ENCODE data around the gene COL17A1. TPM values are rescaled to one million over a fixed set of nuclear protein-coding genes. Genes with fewer than 3 reads are reported as not detected.

The COL17A1 gene
- total and polyA plus RNA-seq, 4 donors: 0.28 to 1.5 (median 1.2) TPM

DNA sequence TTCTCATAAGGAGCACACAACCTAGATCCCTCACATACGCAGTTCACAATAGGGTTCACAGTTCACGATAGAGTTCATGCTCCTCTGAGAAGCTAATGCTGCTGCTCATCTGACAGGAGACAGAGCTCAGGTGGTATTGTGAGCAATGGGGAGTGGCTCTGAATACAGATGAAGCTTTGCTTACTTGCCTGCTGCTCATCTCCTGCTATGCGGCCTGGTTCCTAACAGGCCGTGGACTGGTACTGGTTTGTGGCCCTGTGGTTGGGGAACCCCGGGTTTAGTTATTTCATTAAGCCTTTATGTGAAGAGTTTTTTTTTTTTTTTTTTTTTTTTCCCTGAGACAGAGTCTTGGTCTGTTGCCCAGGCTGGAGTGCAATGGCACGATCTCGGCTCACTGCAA, 99.3 kb downstream of the COL17A1 start:
- intact Hi-C loops (cut with DNase I): no loop called here
- no peak overlapping the region for H3K4me3 ChIP-seq (ENCODE audit: low read length in 2 of 2)
- H3K27ac ChIP-seq (ENCODE audit: low read depth in 1 of 2, low read length in 2 of 2): no peak overlapping the region
- DNase-seq: no peak
- ATAC-seq (ENCODE audit: low FRiP score): no peak
- H3K36me3 ChIP-seq (ENCODE audit: control insufficient read depth in 1 of 2, insufficient read depth in 2 of 2, low read length in 1 of 2): no peaks in the 10 kb centered on the region
- 81 to 85% methylated on average over 7 of the region's 7 CpGs for WGBS, 2 donors
- H3K4me1 ChIP-seq (ENCODE audit: control insufficient read depth in 1 of 2, insufficient read depth in 2 of 2, low read length in 2 of 2): peaks cover 0 to 4% of the 10 kb centered on the region in 2 donors
- no peaks in the 10 kb centered on the region for H3K9me3 ChIP-seq (ENCODE audit: control insufficient read depth, low read length)
- H3K27me3 ChIP-seq (ENCODE audit: control insufficient read depth in 1 of 2, insufficient read depth in 2 of 2, low read length in 1 of 2): no peaks in the 10 kb centered on the region

DNA sequence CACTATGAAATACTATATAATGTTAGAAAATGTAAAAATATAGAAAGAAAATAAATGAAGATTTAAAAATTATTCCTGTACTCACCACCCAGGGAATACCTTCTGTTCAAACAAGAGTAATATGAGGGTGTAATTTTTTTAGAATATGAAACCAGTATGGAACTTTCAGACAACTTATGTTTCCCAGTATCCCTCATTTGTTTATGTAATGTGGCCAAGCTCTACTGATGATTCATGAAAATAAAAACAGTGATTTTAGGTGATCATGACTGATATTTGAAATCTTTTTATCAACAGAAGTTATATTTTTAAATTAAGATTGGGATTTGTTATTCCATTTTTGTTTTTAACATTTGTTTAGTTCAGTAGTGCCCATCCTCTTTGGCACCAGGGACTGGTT, 100.0 kb downstream of the COL17A1 start:
- DNase-seq (no peak), ATAC-seq (ENCODE audit: low FRiP score) (no peak)
- no peaks in the 10 kb centered on the region for H3K27me3 ChIP-seq (ENCODE audit: control insufficient read depth in 1 of 2, insufficient read depth in 2 of 2, low read length in 1 of 2)
- peaks cover 0 to 4% of the 10 kb centered on the region in 2 donors for H3K4me1 ChIP-seq (ENCODE audit: control insufficient read depth in 1 of 2, insufficient read depth in 2 of 2, low read length in 2 of 2)
- H3K9me3 ChIP-seq (ENCODE audit: control insufficient read depth, low read length): no peaks in the 10 kb centered on the region
- no peak overlapping the region for H3K27ac ChIP-seq (ENCODE audit: low read depth in 1 of 2, low read length in 2 of 2)
- H3K4me3 ChIP-seq (ENCODE audit: low read length in 2 of 2): no peak overlapping the region
- intact Hi-C loops (cut with DNase I): no loop called here
- no peaks in the 10 kb centered on the region for H3K36me3 ChIP-seq (ENCODE audit: control insufficient read depth in 1 of 2, insufficient read depth in 2 of 2, low read length in 1 of 2)

DNA sequence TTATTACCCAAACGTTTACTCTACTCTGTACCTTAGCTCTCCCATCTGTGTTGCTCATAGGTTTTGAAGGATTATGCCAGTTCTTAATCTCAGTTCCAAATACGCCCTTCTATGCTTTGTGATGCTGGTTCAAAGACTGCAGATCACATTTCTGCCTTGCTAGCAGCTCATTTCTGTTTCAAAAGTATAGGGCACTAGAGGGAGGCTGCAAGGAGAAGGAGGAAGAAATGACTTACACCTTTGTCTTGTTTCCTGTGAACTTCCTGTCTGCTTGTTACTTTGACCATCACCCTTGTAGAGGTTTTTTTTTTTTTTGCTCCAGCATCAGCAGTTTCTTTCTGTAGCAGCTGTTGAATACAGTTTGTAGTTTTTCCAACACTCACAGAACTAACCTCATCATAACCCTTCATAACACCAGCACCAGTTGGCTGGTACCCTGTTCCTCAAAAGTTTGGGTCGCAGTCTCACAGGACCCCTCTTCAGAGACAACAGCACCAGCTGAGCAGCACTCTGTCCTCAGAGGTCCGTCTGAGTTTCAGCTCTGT, 102.2 kb downstream of the COL17A1 start:
- Histone ChIP-seq H3K4me3 (ENCODE audit: low read length in 2 of 2) (no peak overlapping the region), H3K4me1 (ENCODE audit: control insufficient read depth in 1 of 2, insufficient read depth in 2 of 2, low read length in 2 of 2) (peaks cover 0 to 4% of the 10 kb centered on the region in 2 donors), H3K36me3 (ENCODE audit: control insufficient read depth in 1 of 2, insufficient read depth in 2 of 2, low read length in 1 of 2) (no peaks in the 10 kb centered on the region), H3K9me3 (ENCODE audit: control insufficient read depth, low read length) (no peaks in the 10 kb centered on the region), H3K27me3 (ENCODE audit: control insufficient read depth in 1 of 2, insufficient read depth in 2 of 2, low read length in 1 of 2) (no peaks in the 10 kb centered on the region), H3K27ac (ENCODE audit: low read depth in 1 of 2, low read length in 2 of 2) (no peak overlapping the region)
- WGBS, 2 donors: 38 to 39% methylated on average over 4 of the region's 4 CpGs
- intact Hi-C loops (cut with DNase I): no loop called here
- ATAC-seq (ENCODE audit: low FRiP score) (no peak), DNase-seq (no peak)

DNA sequence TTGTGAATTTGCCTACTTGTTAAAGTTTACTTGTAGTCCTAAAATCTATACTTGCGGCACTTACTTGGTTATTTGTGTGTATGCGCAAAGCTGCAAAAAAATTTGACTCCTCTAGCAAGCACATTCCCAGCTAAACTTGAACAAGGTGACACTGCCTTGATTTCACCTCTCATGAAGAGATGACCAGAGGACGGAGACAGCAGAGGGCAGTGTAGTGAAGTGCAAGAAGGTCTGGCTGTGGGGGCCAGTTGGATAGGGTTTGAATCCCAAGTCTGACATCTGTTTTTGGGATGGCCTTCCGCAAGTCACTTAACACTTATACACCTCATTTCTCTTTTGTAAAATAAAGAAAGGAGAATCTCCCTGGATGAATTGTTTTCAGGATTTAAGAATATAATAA, 103.0 kb downstream of the COL17A1 start:
- H3K4me3 ChIP-seq (ENCODE audit: low read length in 2 of 2): no peak overlapping the region
- WGBS, 2 donors: 94 to 95% methylated on average over 4 of the region's 4 CpGs
- peaks cover 0 to 4% of the 10 kb centered on the region in 2 donors for H3K4me1 ChIP-seq (ENCODE audit: control insufficient read depth in 1 of 2, insufficient read depth in 2 of 2, low read length in 2 of 2)
- no peak overlapping the region for H3K27ac ChIP-seq (ENCODE audit: low read depth in 1 of 2, low read length in 2 of 2)
- H3K36me3 ChIP-seq (ENCODE audit: control insufficient read depth in 1 of 2, insufficient read depth in 2 of 2, low read length in 1 of 2): no peaks in the 10 kb centered on the region
- ATAC-seq (ENCODE audit: low FRiP score) (no peak), DNase-seq (no peak)
- H3K9me3 ChIP-seq (ENCODE audit: control insufficient read depth, low read length): no peaks in the 10 kb centered on the region
- no peaks in the 10 kb centered on the region for H3K27me3 ChIP-seq (ENCODE audit: control insufficient read depth in 1 of 2, insufficient read depth in 2 of 2, low read length in 1 of 2)
- intact Hi-C loops (cut with DNase I): no loop called here

Small RNA genes lying within 50 kb of the gene (microRNA-seq; reads per million reads assigned to microRNA genes)
- 0 to 0.99 reads per million in 2 donors for gene MIR936

Other genes with a start within 250 kb of the COL17A1 start
- 10 to 100 TPM; 55.9 to 69.1 TPM for gene SH3PXD2A, start 230.3 kb downstream of the COL17A1 start, total RNA-seq
- gene SH3PXD2A, start 230.3 kb downstream of the COL17A1 start, polyA plus RNA-seq: 10 to 100 TPM; 18.7 to 29.1 TPM
- 10 to 100 TPM; 20.3 to 24.2 TPM for gene STN1, start 167.7 kb downstream of the COL17A1 start, total RNA-seq
- gene STN1, start 167.7 kb downstream of the COL17A1 start, polyA plus RNA-seq: 10 to 100 TPM; 16.9 to 20.8 TPM
- gene SLK, start 118.7 kb downstream of the COL17A1 start, total RNA-seq: 10 to 100 TPM; 47.0 to 50.2 TPM
- gene SLK, start 118.7 kb downstream of the COL17A1 start, polyA plus RNA-seq: 10 to 100 TPM; 16.0 to 19.7 TPM
- gene SFR1, start 36.3 kb upstream of the COL17A1 start, total RNA-seq: 1 to 10 TPM; 6.0 to 6.5 TPM
- gene SFR1, start 36.3 kb upstream of the COL17A1 start, polyA plus RNA-seq: 1 to 10 TPM; 6.8 to 8.9 TPM
- gene CFAP43, start 146.5 kb upstream of the COL17A1 start, total RNA-seq: under 1 TPM; 0.19 to 0.27 TPM
- under 1 TPM in 1 of 2 donors, not detected in 1; 0.10 TPM for gene CFAP43, start 146.5 kb upstream of the COL17A1 start, polyA plus RNA-seq
- gene GSTO1, start 169.0 kb upstream of the COL17A1 start, total RNA-seq: 10 to 100 TPM; 84.1 to 95.9 TPM
- 100 to 1,000 TPM; 125 to 235 TPM for gene GSTO1, start 169.0 kb upstream of the COL17A1 start, polyA plus RNA-seq
- gene GSTO2, start 183.3 kb upstream of the COL17A1 start, total RNA-seq: 1 to 10 TPM; 1.7 to 3.5 TPM
- gene GSTO2, start 183.3 kb upstream of the COL17A1 start, polyA plus RNA-seq: 1 to 10 TPM; 3.5 to 4.3 TPM

Measured in aorta (tissue), 5 donors.